WTC11 (cell line): Measurements from ENCODE around the gene CRACR2A. TPM values are rescaled to one million over a fixed set of nuclear protein-coding genes. Genes with fewer than 3 reads are reported as not detected.

Source experiments
- ATAC-seq: fragments of 200-7000 bp; cut with Tn5 transposase; 2 replicates; pipeline ENCODE4 v1.10.0; 2021; ENCODE audit warnings: mild to moderate bottlenecking, moderate library complexity
- CTCF ChIA-PET: fragments of 300-600 bp; sonication (Branson Sonifier 250); formaldehyde crosslinking; loops from one replicate; lab custom pipeline; 2021; ENCODE audit warnings: antibody characterized with exemption; lab: Charles Lee
- POLR2A ChIA-PET: fragments of 350-600 bp; sonication (Branson Sonifier 250); formaldehyde crosslinking; loops from one replicate; lab custom pipeline; 2021; ENCODE audit warnings: antibody characterized with exemption; lab: Charles Lee
- DNase-seq: peaks from one replicate; pipeline ENCODE4 v3.0.0; 2021; ENCODE audit warnings: low spot score
- H3K27ac Mint-ChIP-seq: 2 replicates; pipeline ENCODE4 v1.8.0; 2021; ENCODE audit warnings: mixed read lengths
- H3K27me3 Mint-ChIP-seq: 2 replicates; pipeline ENCODE4 v1.8.0; 2021; ENCODE audit warnings: low read depth, mild to moderate bottlenecking, moderate library complexity, mixed read lengths
- H3K36me3 Mint-ChIP-seq: 2 replicates; pipeline ENCODE4 v1.8.0; 2021; ENCODE audit warnings: mixed read lengths
- H3K4me1 Mint-ChIP-seq: 2 replicates; pipeline ENCODE4 v1.8.0; 2022; ENCODE audit warnings: mixed read lengths
- H3K4me3 Mint-ChIP-seq: 2 replicates; pipeline ENCODE4 v1.8.0; 2021; ENCODE audit warnings: mild to moderate bottlenecking, moderate library complexity, mixed read lengths
- H3K9me3 Mint-ChIP-seq: 2 replicates; pipeline ENCODE4 v1.8.0; 2021; ENCODE audit warnings: mixed read lengths
- AFF4 ChIP-seq: sonication (generic); formaldehyde crosslinking; IDR thresholded peaks from 2 replicates; pipeline ENCODE4 v1.8.1; 2023; ENCODE audit warnings: mild to moderate bottlenecking, missing genetic modification reagents, borderline replicate concordance
- ATF6 ChIP-seq: sonication (generic); formaldehyde crosslinking; IDR thresholded peaks from 2 replicates; pipeline ENCODE4 v1.8.1; 2023; ENCODE audit warnings: mild to moderate bottlenecking, missing genetic modification reagents
- E2F1 ChIP-seq: sonication (generic); formaldehyde crosslinking; IDR thresholded peaks from 2 replicates; pipeline ENCODE4 v1.8.0; 2022; ENCODE audit warnings: mild to moderate bottlenecking, missing genetic modification reagents
- ELF4 ChIP-seq: sonication (generic); formaldehyde crosslinking; IDR thresholded peaks from 2 replicates; pipeline ENCODE4 v1.8.1; 2022; ENCODE audit warnings: low read depth, mild to moderate bottlenecking, moderate library complexity, missing genetic modification reagents
- ETV6 ChIP-seq: sonication (generic); formaldehyde crosslinking; IDR thresholded peaks from 2 replicates; pipeline ENCODE4 v1.8.1; 2022; ENCODE audit warnings: mild to moderate bottlenecking, missing genetic modification reagents
- JAZF1 ChIP-seq: fragments of 250-450 bp; sonication (Bioruptor Pico); IDR thresholded peaks from 2 replicates; pipeline ENCODE4 v1.9.0; 2021; ENCODE audit warnings: moderate library complexity, mild to moderate bottlenecking, inconsistent platforms
- MYBL2 ChIP-seq: sonication (generic); formaldehyde crosslinking; IDR thresholded peaks from 2 replicates; pipeline ENCODE4 v1.8.1; 2023; ENCODE audit warnings: mild to moderate bottlenecking, moderate library complexity, missing genetic modification reagents
- NFE2L1 ChIP-seq: sonication (generic); formaldehyde crosslinking; IDR thresholded peaks from 2 replicates; pipeline ENCODE4 v1.8.1; 2023; ENCODE audit warnings: missing genetic modification reagents
- NR2C2 ChIP-seq: sonication (generic); formaldehyde crosslinking; IDR thresholded peaks from 2 replicates; pipeline ENCODE4 v1.8.0; 2022; ENCODE audit warnings: mild to moderate bottlenecking, missing genetic modification reagents
- PRDM15 ChIP-seq: sonication (generic); formaldehyde crosslinking; IDR thresholded peaks from 2 replicates; pipeline ENCODE4 v1.8.0; 2022; ENCODE audit warnings: missing genetic modification reagents
- SMAD3 ChIP-seq: sonication (generic); formaldehyde crosslinking; IDR thresholded peaks from 2 replicates; pipeline ENCODE4 v1.8.0; 2022; ENCODE audit warnings: missing genetic modification reagents, mild to moderate bottlenecking, borderline replicate concordance
- SP1 ChIP-seq: sonication (generic); formaldehyde crosslinking; conservative IDR thresholded peaks from 2 replicates; pipeline ENCODE4 v1.8.1; 2022; ENCODE audit warnings: missing genetic modification reagents
- TEAD4 ChIP-seq: sonication (generic); formaldehyde crosslinking; IDR thresholded peaks from 2 replicates; pipeline ENCODE4 v1.8.0; 2022; ENCODE audit warnings: mild to moderate bottlenecking, missing genetic modification reagents
- TP53 ChIP-seq: sonication (generic); formaldehyde crosslinking; IDR thresholded peaks from 2 replicates; pipeline ENCODE4 v1.8.1; 2023; ENCODE audit warnings: mild to moderate bottlenecking, missing genetic modification reagents
- ZNF232 ChIP-seq: sonication (generic); formaldehyde crosslinking; IDR thresholded peaks from 2 replicates; pipeline ENCODE4 v1.8.0; 2022; ENCODE audit warnings: mild to moderate bottlenecking, missing genetic modification reagents
- ZNF416 ChIP-seq: fragments of 250-450 bp; sonication (Bioruptor Pico); IDR thresholded peaks from 2 replicates; pipeline ENCODE4 v1.9.0; 2021; ENCODE audit warnings: mild to moderate bottlenecking, inconsistent platforms
- ZNF423 ChIP-seq: fragments of 250-450 bp; sonication (Bioruptor Pico); IDR thresholded peaks from 2 replicates; pipeline ENCODE4 v2.1.2; 2022; ENCODE audit warnings: mild to moderate bottlenecking, moderate library complexity
- ZNF532 ChIP-seq: fragments of 250-450 bp; sonication (Bioruptor Pico); IDR thresholded peaks from 2 replicates; pipeline ENCODE4 v1.9.0; 2021; ENCODE audit warnings: mild to moderate bottlenecking, borderline replicate concordance
- total RNA-seq: library from RNA; stranded (reverse); gene quantifications from 3 replicates; pipeline ENCODE4 v1.2.3, GENCODE V29; 2021

The CRACR2A gene
- total RNA-seq, 1 experiment from 2014 or later = 2.6 TPM

- peaks cover 20% of the 10 kb centered on the region for H3K9me3 Mint-ChIP-seq
- H3K27me3 Mint-ChIP-seq = no peaks in the 10 kb centered on the region
- ATAC-seq (no peak), DNase-seq (no peak)
- H3K27ac Mint-ChIP-seq = peak overlapping the region; percentile 73; the same call in 1 of the 2 replicates
- TF ChIP-seq JAZF1 = no peak
- TF ChIP-seq NR2C2 = no peak
- no peak for TF ChIP-seq ZNF232 (CRISPR knock-in tag)
- TF ChIP-seq AFF4 = no peak
- TF ChIP-seq SP1 (CRISPR knock-in tag) = no peak
- no peak for TF ChIP-seq MYBL2
- no peak for TF ChIP-seq ZNF532 (CRISPR knock-in tag)
- TF ChIP-seq SMAD3 = no peak
- no peak for TF ChIP-seq ATF6
- TF ChIP-seq NFE2L1 (CRISPR knock-in tag) = no peak
- no peak for TF ChIP-seq ELF4
- no peak for TF ChIP-seq ZNF423 (CRISPR knock-in tag)
- no peak overlapping the region for H3K4me3 Mint-ChIP-seq
- POLR2A ChIA-PET = no interaction called here
- peaks cover 4% of the 10 kb centered on the region for H3K36me3 Mint-ChIP-seq
- CTCF ChIA-PET = no interaction called here
- H3K4me1 Mint-ChIP-seq = peaks cover 32% of the 10 kb centered on the region
These were observed 24.9 kb downstream of the CRACR2A start for GRCh38 chr12:3727877-3728632.

- Mint-ChIP-seq H3K4me1 (peaks cover 25% of the 10 kb centered on the region), H3K4me3 (no peak overlapping the region), H3K27me3 (peaks cover 3% of the 10 kb centered on the region; the same call in 1 of the 2 replicates), H3K27ac (no peak overlapping the region), H3K36me3 (peaks cover 11% of the 10 kb centered on the region), H3K9me3 (peaks cover 27% of the 10 kb centered on the region)
- CTCF ChIA-PET = no interaction called here
- no peak for ATAC-seq
- POLR2A ChIA-PET = no interaction called here
- DNase-seq = no peak
- no peak for TF ChIP-seq ETV6 (CRISPR knock-in tag)
- TF ChIP-seq TEAD4 (CRISPR knock-in tag) = no peak
- TF ChIP-seq E2F1 = no peak
- no peak for TF ChIP-seq PRDM15
- no peak for TF ChIP-seq SMAD3
- no peak for TF ChIP-seq ELF4
- TF ChIP-seq TP53 = no peak
- no peak for TF ChIP-seq ZNF416
- TF ChIP-seq NFE2L1 (CRISPR knock-in tag) = no peak
These were observed 25.6 kb downstream of the CRACR2A start for GRCh38 chr12:3727354-3727753.
